Esophagus muscularis mucosa (tissue), 3 donors: Measurements from ENCODE around the gene ARSB.

ENCODE experiments used
- POLR2AphosphoS5 ChIP-seq, 2 donors: sonication (generic); formaldehyde crosslinking; IDR thresholded peaks; one replicate each; pipeline ENCODE4 v1.6.1; 2017; ENCODE audit warnings: antibody characterized with exemption in 2 of 2
- TF ChIP-seq, protein P1 (sequence below), 3 experiments: fragments of 200-600 bp in 2 of 3; fragments of 450-650 bp in 1 of 3; sonication (generic) in 2 of 3; IDR thresholded peaks; one replicate each; pipeline ENCODE4 v1.5.1; 2017 to 2019; ENCODE audit warnings: antibody characterized with exemption in 3 of 3, mild to moderate bottlenecking in 2 of 3, moderate library complexity in 1 of 3

DNA sequence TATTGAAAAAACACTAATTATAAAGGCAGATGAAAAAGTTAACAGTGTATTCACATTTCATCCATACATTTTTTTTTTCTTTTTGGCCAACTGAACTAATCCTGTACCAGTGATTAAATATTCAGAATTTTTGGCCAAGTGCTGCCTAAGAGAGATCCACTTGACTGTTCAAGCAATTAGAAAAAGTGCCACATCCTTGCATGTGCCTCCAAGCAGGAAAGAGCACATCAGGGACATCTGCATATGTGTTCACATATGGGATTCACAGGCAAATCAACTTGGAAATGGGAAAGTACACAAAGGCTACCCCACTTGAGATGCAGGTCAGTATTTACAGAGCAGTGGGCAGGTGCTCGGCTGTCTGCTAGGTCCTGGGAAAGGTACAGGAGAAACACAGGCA lies 173.2 kb downstream of the ARSB start:
- TF ChIP-seq, protein P1, sequence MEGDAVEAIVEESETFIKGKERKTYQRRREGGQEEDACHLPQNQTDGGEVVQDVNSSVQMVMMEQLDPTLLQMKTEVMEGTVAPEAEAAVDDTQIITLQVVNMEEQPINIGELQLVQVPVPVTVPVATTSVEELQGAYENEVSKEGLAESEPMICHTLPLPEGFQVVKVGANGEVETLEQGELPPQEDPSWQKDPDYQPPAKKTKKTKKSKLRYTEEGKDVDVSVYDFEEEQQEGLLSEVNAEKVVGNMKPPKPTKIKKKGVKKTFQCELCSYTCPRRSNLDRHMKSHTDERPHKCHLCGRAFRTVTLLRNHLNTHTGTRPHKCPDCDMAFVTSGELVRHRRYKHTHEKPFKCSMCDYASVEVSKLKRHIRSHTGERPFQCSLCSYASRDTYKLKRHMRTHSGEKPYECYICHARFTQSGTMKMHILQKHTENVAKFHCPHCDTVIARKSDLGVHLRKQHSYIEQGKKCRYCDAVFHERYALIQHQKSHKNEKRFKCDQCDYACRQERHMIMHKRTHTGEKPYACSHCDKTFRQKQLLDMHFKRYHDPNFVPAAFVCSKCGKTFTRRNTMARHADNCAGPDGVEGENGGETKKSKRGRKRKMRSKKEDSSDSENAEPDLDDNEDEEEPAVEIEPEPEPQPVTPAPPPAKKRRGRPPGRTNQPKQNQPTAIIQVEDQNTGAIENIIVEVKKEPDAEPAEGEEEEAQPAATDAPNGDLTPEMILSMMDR (IDR thresholded peaks at IDR 0.05): no peak
- no peak for TF ChIP-seq POLR2AphosphoS5 (IDR thresholded peaks at IDR 0.05)
